Measurements from ENCODE around the gene GALNT7.

GRCh38 chr4:173188648-173189047, 20.0 kb downstream of the GALNT7 start:
- TF ChIP-seq CTCF (IDR thresholded peaks at IDR 0.05) (no peak), EZH2phosphoT487 (IDR thresholded peaks at IDR 0.05; ENCODE audit: borderline replicate concordance, low read depth) (no peak), GABPA (IDR thresholded peaks at IDR 0.05; ENCODE audit: low read depth) (no peak), TEAD4 (IDR thresholded peaks at IDR 0.05; ENCODE audit: borderline replicate concordance, insufficient read depth) (no peak), REST (IDR thresholded peaks at IDR 0.05; ENCODE audit: low read depth, low read length) (no peak), EP300 (IDR thresholded peaks at IDR 0.05; ENCODE audit: borderline replicate concordance in 1 of 2, low read depth in 1 of 2, low read length in 1 of 2) (no peak)
